ENCODE data around the gene DEPDC1. TPM values are rescaled to one million over a fixed set of nuclear protein-coding genes. Genes with fewer than 3 reads are reported as not detected.

DEPDC1 gene
- 12.6 and 30.2 TPM in 2 replicates for total RNA-seq

GRCh38 chr1:68496680-68497357 is at the start of gene DEPDC1:
Gene DEPDC1, minus strand, starts transcription at chr1:68497082. Its CDS starts 83 bp downstream, at chr1:68496999.
- no peak for TF ChIP-seq CTCF (IDR thresholded peaks at IDR 0.05; ENCODE audit: insufficient read depth, low read depth, low read length)
- peak; percentile 95 for DNase-seq (ENCODE audit: low read depth)
- H3K4me3 ChIP-seq (ENCODE audit: low read depth, low read length), result peak within 1 kb of the TSS; percentile 100

- no peak for TF ChIP-seq CTCF (IDR thresholded peaks at IDR 0.05; ENCODE audit: insufficient read depth, low read depth, low read length)
- no peak overlapping the region for H3K4me3 ChIP-seq (ENCODE audit: low read depth, low read length)
- DNase-seq (ENCODE audit: low read depth), result no peak
Measured at GRCh38 chr1:68544651-68545050, 47.8 kb upstream of the DEPDC1 start.

DNA sequence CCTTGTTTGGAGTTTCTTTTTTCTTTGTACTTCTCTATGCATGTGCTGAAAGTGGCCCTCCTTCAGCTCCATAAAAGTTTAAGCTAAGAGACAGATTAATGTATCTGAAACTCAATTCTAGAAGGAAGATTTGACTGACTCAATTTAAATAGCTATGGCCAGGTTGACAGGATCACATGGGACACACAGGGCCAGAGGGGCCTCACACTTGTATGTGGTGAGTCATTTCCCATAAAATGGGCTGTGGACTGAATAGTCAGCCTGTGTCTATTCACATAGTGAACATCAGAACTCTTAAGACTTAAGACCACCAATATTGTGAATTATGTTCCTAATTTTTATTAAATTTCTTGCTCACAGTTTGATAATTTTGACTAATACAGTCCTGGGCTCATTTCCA is 45.7 kb upstream of the DEPDC1 start:
- TF ChIP-seq CTCF (IDR thresholded peaks at IDR 0.05; ENCODE audit: insufficient read depth, low read depth, low read length), result no peak
- DNase-seq (ENCODE audit: low read depth), result peak; percentile 5

GRCh38 chr1:68538941-68539340 is 42.1 kb upstream of the DEPDC1 start:
- H3K4me3 ChIP-seq (ENCODE audit: low read depth, low read length), result no peak overlapping the region
- TF ChIP-seq CTCF (IDR thresholded peaks at IDR 0.05; ENCODE audit: insufficient read depth, low read depth, low read length), result no peak
- no peak for DNase-seq (ENCODE audit: low read depth)

More for the DNA sequence above, 45.7 kb upstream of the DEPDC1 start:
- no peak overlapping the region for H3K4me3 ChIP-seq (ENCODE audit: low read depth, low read length)

DNA sequence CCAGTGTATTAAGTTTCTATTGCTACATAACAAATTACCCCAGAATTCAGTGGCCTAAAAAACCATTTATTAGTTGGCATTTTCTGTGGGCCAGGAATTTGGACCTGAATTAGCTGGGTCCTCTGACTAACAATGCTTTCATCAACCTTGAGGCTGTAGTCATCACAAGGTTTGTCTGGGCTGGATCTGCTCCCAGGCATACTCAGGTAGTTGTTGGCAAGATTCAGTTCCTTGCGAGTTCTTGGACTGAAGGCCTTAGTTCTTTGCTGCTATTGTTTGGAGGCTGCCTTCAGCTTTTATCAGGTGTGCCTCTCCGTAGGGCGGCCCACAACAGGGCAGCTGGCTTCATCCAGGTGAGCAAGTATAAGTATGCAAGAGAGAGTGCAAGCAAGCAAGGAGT is 31.4 kb upstream of the DEPDC1 start:
- TF ChIP-seq CTCF (IDR thresholded peaks at IDR 0.05; ENCODE audit: insufficient read depth, low read depth, low read length), result no peak
- H3K4me3 ChIP-seq (ENCODE audit: low read depth, low read length), result no peak overlapping the region
- no peak for DNase-seq (ENCODE audit: low read depth)

DNA sequence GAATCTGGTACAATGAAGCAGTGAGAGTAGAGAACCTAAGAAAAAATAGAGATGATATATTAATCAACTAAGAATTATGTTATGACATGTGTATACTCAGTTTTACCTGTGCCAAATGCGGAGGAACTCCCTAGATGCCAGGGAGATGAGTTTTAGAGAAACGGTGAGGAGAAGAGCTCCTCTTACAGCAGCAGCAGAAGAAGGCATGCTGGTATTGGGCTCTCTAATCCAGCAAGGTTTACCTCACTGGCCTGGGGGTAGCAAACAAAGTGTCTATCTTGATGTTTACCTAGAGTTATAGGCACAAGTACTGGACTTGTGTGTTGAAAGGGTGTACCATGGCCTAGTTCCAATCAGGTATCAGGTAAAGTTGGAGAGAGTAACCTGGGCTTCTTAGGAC is 28.9 kb upstream of the DEPDC1 start:
- no peak overlapping the region for H3K4me3 ChIP-seq (ENCODE audit: low read depth, low read length)
- DNase-seq (ENCODE audit: low read depth), result no peak
- no peak for TF ChIP-seq CTCF (IDR thresholded peaks at IDR 0.05; ENCODE audit: insufficient read depth, low read depth, low read length)

DNA sequence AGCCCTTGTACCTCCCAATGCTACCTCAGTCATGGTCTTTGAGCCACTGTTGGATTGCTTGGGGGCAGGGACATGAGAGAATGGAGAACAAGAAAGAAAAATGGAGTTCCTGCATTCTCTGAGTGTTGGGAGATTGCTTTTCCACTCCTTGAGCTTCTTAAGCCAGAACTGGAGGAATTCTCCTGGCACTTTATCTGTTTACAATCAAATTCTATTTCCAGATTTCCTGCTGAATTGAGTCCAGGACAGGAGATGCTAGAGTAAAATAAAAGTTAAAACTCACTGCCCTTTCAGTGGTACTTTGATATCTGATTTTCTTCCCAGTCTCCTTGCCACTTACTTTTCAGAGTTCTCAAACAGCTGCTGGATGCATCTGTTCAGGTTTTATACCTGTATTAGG is 24.4 kb upstream of the DEPDC1 start:
- no peak overlapping the region for H3K4me3 ChIP-seq (ENCODE audit: low read depth, low read length)
- no peak for TF ChIP-seq CTCF (IDR thresholded peaks at IDR 0.05; ENCODE audit: insufficient read depth, low read depth, low read length)
- DNase-seq (ENCODE audit: low read depth), result no peak

All from fibroblast of villous mesenchyme (primary cell).